ENCODE measurements around the gene ADORA2B. TPM values are rescaled to one million over a fixed set of nuclear protein-coding genes. Genes with fewer than 3 reads are reported as not detected.

The ADORA2B gene
- polyA plus RNA-seq, 4 donors, result 1.0 to 7.3 (median 2.8) TPM

GRCh38 chr17:15952048-15952532, 7.2 kb downstream of the ADORA2B start:
- DNase-seq (ENCODE audit: low read depth in 4 of 4, low spot score in 3 of 4), result no peak

- DNase-seq (ENCODE audit: low read depth in 4 of 4, low spot score in 3 of 4), result no peak
Measured at GRCh38 chr17:15952916-15953790, 8.2 kb downstream of the ADORA2B start.

GRCh38 chr17:15954222-15954621, 9.3 kb downstream of the ADORA2B start:
- no peak for DNase-seq (ENCODE audit: low read depth in 4 of 4, low spot score in 3 of 4)

GRCh38 chr17:15955793-15956541, 11.0 kb downstream of the ADORA2B start:
- DNase-seq (ENCODE audit: low read depth in 4 of 4, low spot score in 3 of 4), result no peak

- DNase-seq (ENCODE audit: low read depth in 4 of 4, low spot score in 3 of 4), result no peak
Measured at GRCh38 chr17:15957206-15957605, 12.3 kb downstream of the ADORA2B start.

- DNase-seq (ENCODE audit: low read depth in 4 of 4, low spot score in 3 of 4), result no peak
Measured at GRCh38 chr17:15957608-15958307, 12.8 kb downstream of the ADORA2B start.

GRCh38 chr17:15958484-15958854, 13.5 kb downstream of the ADORA2B start:
- DNase-seq (ENCODE audit: low read depth in 4 of 4, low spot score in 3 of 4), result no peak

GRCh38 chr17:15963670-15964110, 18.8 kb downstream of the ADORA2B start:
- DNase-seq (ENCODE audit: low read depth in 4 of 4, low spot score in 3 of 4), result no peak

GRCh38 chr17:15965528-15965927, 20.6 kb downstream of the ADORA2B start:
- no peak for DNase-seq (ENCODE audit: low read depth in 4 of 4, low spot score in 3 of 4)

GRCh38 chr17:15966183-15966878, 21.4 kb downstream of the ADORA2B start:
- peak in 1 of 4 donors; percentile 10 for DNase-seq (ENCODE audit: low read depth in 4 of 4, low spot score in 3 of 4)

- DNase-seq (ENCODE audit: low read depth in 4 of 4, low spot score in 3 of 4), result no peak
Measured at GRCh38 chr17:15966879-15967248, 21.9 kb downstream of the ADORA2B start.

GRCh38 chr17:15967706-15968399, 22.9 kb downstream of the ADORA2B start:
- no peak for DNase-seq (ENCODE audit: low read depth in 4 of 4, low spot score in 3 of 4)

- DNase-seq (ENCODE audit: low read depth in 4 of 4, low spot score in 3 of 4), result no peak
Measured at GRCh38 chr17:15969463-15969862, 24.5 kb downstream of the ADORA2B start.

- no peak for DNase-seq (ENCODE audit: low read depth in 4 of 4, low spot score in 3 of 4)
Measured at GRCh38 chr17:15970500-15970899, 25.6 kb downstream of the ADORA2B start.

GRCh38 chr17:15971098-15971678, 26.3 kb downstream of the ADORA2B start:
- no peak for DNase-seq (ENCODE audit: low read depth in 4 of 4, low spot score in 3 of 4)

GRCh38 chr17:15971882-15972281, 27.0 kb downstream of the ADORA2B start:
- DNase-seq (ENCODE audit: low read depth in 4 of 4, low spot score in 3 of 4), result no peak

- no peak for DNase-seq (ENCODE audit: low read depth in 4 of 4, low spot score in 3 of 4)
Measured at GRCh38 chr17:15972497-15972951, 27.6 kb downstream of the ADORA2B start.

GRCh38 chr17:15973016-15973415, 28.1 kb downstream of the ADORA2B start:
- DNase-seq (ENCODE audit: low read depth in 4 of 4, low spot score in 3 of 4), result no peak

GRCh38 chr17:15973834-15974233, 28.9 kb downstream of the ADORA2B start:
- no peak for DNase-seq (ENCODE audit: low read depth in 4 of 4, low spot score in 3 of 4)

Measured in right renal pelvis (tissue), 4 donors.